Stimulated activated CD4-positive, alpha-beta T cell treated with anti-CD3 and anti-CD28 coated beads, Interleukin-12 subunit alpha, Interleukin-12 subunit beta, amount 100 ng/mL, for 48 hours (primary cell): Measurements from ENCODE around the gene DEK.
"Not testable (repeated sequence)": the region's sequence is repeated elsewhere in the genome, so short reads cannot be mapped to it uniquely, and the experiment has no call there.

Experiments used
- DNase-seq, 3 donors: peaks; one replicate each; pipeline ENCODE4 v3.0.0-alpha.2; 2020; ENCODE audit warnings: low read depth in 2 of 3, low spot score in 1 of 3

The DEK gene

DNA sequence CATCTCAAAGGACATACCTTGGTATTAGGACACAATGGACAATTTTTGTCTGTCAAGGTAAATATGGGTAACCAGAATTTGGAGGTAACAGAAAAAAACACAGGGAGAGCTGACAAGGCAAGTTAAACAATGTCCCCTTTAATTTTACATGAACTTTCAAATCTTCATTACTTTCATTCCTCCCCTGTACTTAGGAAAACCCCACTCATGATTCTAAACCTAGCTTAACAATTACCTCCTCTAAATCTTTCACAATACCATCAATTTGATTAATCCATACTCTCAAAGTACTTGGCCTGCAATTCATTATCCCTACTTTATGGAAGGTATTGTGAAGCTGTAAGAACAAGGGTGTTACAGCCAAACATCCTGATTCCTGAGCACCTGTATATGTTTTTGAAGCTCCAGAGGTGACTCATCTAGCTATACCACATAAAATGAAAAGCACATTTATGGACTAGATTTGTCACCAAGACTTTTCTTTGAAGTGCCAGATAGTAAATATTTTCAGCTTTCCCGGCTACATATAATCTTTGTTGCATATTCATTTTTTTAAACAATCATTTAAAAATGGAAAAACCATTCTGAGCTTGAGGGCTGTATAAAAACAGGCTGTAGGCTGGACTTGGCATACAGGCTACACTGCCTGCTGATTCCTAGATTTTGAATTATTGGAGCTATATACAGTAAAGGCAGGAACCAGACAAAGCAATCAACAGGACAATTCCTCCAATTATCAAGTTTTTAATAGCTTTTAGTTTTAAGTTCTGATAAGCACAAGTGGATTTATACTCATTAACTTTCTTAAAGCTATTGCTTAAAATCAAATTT is 22.9 kb downstream of the DEK start:
- DNase-seq: no peak

DNA sequence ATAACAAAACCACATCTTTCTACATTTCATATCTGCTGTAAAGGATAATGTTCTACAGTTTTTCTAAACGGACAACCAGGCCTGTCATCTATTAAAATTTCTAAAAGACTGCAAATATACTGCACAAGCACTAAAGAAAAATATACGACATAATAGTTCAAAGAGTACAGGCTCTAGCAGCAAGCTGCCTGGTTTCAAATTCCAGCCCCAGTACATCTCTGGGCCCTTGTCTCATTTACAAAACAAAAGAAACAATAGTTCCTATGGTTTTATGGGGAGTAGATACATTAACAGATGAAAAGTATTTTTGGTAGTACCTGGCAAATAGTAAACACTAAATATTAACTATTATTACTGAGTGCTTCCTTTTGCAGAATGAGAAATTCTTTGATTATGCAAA is 24.1 kb downstream of the DEK start:
- no peak for DNase-seq

DNA sequence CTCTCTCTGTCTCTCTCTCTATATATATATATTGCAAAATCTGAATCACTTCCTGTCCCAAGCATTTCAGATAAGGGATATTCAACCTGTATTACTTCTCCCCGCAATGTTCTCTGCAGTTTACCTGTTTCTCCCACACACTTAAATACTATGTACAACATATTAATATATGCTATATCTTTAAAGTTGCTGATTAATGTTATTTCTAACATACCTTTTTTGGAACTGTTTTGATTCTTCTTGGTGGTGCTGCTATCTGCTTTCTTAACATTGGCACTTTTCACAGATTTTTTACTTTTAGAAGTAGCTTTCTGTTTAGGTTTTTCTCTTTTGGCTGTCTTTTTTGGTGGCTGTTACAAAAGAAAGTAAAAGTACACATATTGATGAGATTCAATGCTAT is 27.2 kb downstream of the DEK start:
- DNase-seq: no peak

DNA sequence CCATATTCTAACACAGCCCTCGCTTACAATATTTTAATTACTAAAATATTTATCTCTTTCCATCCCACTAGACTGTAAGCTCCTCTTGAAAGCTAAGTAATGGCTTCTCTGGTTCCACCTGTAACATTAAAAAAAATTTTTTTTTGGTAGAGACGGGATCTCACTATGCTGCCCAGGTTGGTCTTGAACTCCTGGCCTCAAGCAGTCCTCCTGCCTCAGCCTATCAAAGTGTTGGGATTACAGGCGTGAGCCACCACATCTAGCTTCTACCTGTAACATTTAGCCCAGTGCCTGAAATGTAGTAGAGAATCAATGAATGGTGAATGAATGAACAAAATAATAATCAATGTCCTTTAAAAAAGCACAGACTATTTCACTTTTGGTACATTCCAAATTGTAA is 28.8 kb downstream of the DEK start:
- DNase-seq: no peak

DNA sequence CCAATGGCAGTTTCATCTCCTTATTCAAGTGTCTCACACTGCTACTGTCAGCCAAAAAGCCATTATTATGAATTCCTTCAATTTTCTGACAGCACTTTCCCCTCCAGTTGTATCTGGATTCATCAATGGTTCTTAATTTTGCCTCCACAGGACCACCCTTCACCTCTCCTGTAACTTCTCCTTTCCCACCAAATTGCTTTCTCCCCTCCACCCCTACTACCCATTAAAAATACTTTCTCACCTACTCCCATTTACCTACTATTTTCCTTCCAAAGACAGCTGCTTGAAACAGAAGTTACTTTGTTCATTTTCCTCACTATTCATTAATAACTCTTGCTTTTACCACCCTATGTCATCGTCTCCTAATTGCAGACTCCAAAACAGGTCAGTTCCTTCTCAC is 29.8 kb downstream of the DEK start:
- no peak for DNase-seq

DNA sequence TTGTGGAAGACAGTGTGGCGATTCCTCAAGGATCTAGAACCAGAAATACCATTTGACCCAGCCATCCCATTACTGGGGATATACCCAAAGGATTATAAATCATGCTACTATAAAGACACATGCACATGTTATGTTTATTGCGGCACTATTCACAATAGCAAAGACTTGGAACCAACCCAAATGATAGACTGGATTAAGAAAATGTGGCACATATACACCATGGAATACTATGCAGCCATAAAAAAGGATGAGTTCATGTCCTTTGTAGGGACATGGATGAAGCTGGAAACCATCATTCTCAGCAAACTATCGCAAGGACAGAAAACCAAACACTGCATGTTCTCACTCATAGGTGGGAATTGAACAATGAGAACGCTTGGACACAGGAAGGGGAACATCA is 30.6 kb downstream of the DEK start:
- DNase-seq: not testable (repeated sequence)

DNA sequence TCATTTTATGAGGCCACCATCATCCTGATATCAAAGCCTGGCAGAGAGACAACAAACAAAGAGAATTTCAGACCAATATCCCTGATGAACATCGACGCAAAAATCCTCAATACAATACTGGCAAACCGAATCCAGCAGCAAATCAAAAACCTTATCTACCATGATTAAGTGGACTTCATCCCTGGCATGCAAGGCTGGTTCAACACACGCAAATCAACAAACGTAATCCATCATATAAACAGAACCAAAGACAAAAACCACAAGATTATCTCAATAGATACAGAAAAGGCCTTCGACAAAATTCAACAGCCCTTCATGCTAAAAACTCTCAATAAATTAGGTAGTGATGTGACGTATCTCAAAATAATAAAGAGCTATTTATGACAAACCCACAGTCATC is 32.5 kb downstream of the DEK start:
- DNase-seq: not testable (repeated sequence)

DNA sequence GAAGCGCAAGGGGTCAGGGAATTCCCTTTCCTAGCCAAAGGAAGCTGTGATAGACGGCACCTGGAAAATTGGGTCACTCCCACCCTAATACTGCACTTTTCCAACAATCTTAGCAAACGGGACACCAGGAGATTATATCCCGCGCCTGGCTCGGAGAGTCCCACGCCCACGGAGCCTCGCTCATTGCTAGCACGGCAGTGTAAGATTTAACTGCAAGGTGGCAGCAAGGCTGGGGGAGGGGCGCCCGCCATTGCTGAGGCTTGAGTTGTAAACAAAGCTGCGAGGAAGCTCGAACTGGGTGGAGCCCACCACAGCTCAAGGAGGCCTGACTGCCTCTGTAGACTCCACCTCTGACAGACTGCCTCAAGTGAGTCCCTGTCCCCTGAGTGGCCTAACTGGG is 35.7 kb downstream of the DEK start:
- DNase-seq: not testable (repeated sequence)

DNA sequence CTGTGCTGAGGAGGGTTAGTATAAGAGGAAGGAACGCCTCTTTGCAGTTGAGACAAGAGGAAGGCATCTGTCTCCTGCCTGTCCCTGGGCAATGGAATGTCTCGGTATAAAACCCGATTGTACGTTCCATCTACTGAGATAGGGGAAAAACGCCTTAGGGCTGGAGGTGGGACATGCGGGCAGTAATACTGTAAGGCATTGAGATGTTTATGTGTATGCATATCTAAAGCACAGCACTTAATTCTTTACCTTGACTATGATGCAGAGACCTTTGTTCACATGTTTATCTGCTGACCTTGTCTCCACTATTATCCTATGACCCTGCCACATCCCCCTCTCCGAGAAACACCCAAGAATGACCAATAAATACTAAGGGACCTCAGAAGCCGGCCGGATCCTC is 37.2 kb downstream of the DEK start:
- not testable (repeated sequence) for DNase-seq

DNA sequence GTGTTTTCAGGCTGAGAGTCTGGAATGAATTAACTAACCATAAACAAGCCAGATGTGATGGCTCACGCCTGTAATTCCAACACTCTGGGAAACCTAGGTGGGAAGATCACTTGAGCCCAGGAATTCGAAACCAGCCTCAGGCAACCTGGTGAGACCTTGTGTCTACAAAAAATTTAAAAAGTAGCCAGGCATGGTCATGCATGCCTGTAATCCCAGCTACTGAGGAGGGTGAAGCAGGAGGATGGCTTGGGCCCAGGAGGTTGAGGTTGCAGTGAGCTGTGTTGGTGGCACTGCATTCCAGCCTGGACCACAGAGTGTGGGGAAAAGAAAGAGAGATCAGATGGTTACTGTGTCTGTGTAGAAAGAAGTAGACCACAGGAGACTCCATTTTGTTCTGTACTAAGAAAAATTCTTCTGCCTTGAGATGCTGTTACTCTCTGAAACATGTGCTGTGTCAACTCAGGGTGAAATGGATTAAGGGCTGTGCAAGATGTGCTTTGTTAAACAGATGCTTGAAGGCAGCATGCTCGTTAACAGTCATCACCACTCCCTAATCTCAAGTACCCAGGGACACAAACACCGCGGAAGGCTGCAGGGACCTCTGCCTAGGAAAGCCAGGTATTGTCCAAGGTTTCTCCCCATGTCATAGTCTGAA is 37.8 kb downstream of the DEK start:
- not testable (repeated sequence) for DNase-seq

DNA sequence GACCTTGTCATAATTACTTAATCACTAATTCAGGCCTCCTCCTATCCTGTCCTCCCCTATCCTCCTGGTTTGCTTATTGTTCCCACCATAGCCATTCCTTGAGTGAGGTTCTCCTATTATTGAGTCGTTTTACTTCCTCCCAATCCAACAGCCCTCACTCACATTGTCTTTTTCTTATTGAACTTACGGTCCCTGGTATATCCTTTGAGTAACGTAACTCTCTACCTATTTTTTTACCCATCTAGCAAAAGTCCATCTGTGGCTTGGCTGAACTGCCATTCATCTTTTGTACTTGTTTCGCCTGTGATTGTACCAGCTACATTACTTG is 43.1 kb downstream of the DEK start:
- DNase-seq: no peak

DNA sequence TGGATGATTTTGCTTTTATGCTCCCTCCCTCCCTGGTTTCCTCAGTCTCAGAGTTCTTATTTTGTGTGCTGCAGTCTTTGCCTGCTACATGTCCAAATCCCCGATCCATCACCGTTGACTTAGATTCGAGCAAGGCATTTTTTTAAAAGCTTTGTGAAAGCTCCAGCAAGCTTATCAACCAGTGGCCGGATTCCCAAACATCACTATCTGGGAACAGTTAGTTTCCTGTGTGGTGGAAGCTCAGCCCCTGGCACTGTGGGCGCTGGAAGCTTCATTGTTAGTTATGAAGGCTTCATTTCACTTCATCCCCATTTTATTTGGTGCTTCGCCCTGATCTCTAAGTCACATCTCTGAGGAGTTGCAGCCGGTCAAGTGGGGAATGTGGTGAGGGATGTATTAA is 44.7 kb downstream of the DEK start:
- no peak for DNase-seq

DNA sequence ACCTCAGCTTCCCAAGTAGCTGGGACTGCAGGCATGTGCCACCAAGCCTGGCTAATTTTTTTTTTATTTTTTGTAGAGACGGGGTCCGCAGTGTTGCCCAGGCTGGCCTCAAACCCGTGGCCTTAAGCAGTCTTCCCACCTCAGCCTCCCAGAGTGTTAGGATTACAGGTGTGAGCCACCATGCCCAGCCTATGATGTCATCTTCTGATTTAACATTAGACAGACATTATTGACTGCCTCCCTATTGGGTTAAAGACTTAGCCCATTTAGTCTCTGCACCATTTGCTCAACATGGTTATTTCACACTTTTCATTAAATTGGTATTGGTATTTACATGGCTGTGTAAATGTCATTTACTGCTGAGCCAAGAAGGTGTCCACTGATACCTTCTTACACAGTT is 46.1 kb downstream of the DEK start:
- DNase-seq: no peak

DNA sequence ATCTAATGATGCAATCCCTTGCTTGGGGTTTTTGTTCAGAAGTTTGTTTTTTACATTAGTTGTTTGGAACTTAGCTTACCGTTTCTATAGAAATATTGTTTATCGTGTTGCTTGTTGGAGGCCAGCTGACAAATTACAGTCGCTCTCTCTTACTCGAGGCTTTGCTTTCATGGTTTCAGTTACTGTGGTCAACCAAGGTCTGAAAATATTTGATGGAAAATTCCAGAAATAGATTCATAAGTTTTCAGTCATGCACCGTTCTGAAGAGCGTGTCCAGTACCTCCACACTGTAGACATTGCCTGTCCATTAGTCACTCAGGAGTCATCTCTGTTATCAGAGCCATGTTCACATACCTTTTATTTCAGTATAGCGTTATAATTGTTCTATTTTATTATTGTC is 47.9 kb downstream of the DEK start:
- DNase-seq: no peak

DNA sequence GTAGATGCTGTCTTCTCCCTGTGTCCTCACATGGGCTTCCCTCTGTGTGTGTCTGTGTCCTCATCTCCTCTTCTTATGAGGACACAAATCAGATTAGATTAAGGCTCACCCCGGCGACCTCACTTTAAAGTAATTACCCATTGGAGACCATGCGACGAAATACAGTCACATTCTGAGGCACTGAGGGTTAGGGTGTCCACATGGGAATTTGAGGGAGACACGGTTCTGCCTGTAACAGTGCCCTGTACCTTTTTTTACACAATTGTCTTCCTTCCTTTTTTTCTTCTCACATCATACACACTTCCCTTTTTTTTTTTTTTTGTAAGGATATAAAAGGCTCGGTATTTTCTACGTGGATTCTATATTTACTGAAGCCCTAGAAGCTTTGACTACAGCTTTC is 48.9 kb downstream of the DEK start:
- no peak for DNase-seq

DNA sequence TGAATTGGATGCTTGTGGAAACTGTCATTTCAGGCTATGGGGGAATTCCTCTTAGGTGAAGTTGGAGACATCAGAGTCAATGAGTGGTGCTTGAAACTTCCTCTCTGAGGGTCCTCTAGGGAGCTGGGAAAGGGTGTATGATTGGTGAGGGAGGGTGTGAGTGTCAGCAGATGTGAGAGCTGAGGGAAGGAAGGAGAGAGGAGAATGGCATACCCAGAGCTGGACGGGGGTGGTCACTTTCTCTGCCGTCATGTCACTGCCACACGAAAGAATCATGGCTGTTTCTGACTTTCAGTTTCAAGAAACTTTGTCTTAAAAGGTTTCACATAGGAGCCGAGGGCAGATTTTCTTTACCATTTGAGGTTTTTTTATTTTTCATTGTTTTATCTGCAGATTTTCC is 50.3 kb downstream of the DEK start:
- no peak for DNase-seq

DNA sequence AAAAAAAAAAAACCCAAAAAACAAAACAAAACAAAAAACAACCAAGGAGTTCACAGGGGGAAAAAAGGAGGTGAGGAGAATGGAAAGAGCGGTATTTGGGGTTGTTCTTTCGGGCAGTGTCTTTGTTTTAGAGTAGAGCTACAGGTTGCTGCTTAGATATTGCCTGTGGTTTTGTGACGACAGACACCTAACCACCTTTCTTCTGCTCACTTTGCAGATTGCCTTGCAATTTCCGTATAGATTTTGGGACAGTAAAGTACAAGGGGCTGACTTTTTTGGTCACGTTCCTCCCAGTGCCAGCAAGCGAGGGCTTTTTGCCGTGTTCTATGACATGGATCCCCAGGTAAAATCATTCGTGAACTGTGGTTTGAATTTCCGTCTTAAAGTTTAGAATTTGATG is 50.9 kb downstream of the DEK start:
- DNase-seq: no peak

DNA sequence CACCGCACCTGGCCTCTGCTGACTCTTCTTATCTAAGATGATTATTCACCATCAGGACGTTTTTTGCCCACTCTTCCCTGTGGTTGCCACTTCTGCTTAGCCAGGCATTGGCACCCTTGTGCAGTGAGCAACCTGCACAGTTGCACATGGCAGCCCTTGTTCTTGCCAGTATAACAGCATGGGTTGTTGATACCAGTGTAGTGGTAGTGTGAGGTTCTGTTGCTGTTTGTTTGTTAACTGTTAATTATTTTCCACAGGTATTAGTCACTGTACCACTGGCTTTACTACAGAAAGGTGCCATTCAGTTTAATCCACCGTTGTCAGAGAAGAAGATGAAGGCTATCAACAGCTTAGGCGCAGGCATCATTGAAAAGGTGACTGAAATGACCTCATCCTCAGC is 52.1 kb downstream of the DEK start:
- no peak for DNase-seq

DNA sequence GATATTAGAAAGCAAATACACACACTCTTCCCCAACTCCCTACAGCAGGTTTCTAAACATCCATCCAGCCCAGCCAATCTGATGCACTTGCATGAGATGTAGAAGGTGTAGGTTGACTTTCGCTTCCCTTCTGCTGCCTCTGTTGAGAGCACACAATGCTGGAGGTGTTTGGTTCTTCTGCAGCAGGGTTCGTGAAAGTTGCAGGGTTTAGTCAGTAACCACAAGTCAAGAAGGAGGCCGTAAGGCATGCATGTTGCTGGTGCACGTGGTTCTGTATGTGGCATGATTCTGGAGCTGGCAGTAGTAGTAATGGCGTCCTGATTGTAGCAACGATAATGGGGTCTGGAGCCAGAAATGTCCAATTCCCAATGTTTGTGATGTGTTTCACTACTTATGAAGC is 53.0 kb downstream of the DEK start:
- peak in 2 of 3 donors; percentile 15 to 19 for DNase-seq

DNA sequence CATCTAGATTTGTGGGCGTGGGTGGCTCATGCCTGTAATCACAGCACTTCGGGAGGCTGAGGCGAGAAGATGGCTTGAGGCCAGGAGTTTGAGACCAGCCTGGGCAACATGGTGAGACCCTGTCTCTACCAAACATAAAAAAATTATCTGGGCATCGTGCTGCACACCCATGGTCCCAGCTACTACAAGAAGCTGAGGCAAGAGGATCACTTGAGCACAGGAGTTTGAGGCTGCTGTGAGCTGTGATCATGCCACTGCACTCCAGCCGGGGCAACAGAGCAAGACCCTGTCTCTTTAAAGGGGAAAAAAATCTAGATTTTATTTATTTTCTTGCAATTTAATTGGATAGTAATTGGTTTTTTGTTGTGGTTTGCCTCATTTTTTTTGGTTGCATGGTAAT is 53.6 kb downstream of the DEK start:
- DNase-seq: no peak

DNA sequence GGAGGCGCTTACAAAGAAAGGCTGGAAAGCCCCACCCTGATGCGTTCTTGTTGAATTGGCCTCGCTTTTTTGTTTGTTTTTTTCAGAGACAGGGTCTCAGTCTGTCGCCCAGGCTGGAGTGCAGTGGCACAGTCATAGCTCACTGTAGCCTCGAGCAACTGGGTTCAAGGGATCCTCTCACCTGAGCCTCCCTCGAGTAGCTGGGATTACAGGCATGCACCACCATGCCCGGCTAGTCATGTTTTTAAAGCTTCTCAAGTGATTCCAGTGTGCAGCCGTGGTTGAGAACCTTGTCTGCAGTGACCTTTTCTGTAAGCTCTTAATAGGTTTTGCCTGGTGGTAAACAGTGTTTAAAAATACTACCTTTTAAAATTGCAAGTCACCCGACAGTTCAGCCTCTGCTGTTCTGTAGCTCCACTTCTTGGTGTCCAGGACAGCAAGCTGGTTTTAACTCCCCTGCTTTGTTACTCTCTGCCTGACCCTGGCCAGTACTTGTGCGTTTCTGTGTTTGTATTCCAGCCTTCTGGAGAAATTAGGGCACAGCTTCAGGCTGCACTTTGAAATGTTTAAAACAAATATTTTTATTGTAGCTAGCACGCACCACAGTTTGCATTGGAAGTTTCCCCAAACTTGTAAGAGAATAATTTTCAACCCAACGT is 54.7 kb downstream of the DEK start:
- DNase-seq: no peak

DNA sequence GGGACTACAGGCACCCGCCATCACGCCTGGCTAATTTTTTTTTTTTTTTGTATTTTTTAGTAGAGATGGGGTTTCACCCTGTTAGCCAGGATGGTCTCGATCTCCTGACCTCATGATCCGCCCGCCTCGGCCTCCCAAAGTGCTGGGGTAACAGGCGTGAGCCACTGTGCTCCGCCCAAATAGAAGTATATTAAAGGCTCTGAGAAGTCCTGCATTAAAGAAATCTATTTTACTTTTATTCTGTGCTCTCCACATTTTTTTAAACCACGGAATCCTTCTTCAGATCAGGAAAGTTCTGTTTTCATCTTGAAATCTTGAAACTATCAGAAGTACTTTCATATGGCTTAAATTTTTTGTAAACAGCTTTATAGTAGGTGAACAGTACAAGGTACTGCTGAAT is 55.6 kb downstream of the DEK start:
- DNase-seq: not testable (repeated sequence)

DNA sequence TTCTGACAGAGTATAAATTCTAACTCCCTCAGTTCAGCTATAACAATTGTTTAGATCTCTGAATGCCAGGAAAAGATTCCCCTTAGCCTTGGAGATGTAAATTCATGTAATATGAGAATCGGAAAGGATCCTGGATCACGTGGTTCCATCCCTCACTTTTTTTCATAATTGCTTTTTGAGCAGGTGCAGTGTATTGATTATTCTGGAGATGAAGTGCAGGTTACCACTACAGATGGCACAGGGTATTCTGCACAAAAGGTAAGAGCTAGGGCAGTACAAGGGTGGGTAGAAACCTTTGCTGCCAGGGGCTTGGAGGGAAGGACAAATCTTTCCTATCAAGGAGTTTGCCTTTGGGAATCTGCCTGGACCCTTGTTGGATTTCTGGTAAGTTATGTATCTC is 56.4 kb downstream of the DEK start:
- DNase-seq: no peak
